H9 (cell line): Measurements from ENCODE around the gene MICU1. TPM values are rescaled to one million over a fixed set of nuclear protein-coding genes. Genes with fewer than 3 reads are reported as not detected.

Experiments used
- DNase-seq: peaks from one replicate; pipeline ENCODE4 v3.0.0-alpha.2; 2017
- H2AFZ ChIP-seq: one replicate; pipeline ENCODE4 v1.6.1; 2013; ENCODE audit warnings: mild to moderate bottlenecking, low read length, control low read depth, moderate library complexity
- H2AK5ac ChIP-seq: 2 replicates; pipeline ENCODE4 v1.6.1; 2013; ENCODE audit warnings: low read length, control low read depth, mixed read lengths; ENCODE audit not compliant: insufficient read length
- H2BK120ac ChIP-seq: one replicate; pipeline ENCODE4 v1.6.1; 2013; ENCODE audit warnings: low read depth, mild to moderate bottlenecking, low read length, control low read depth, inconsistent platforms; ENCODE audit not compliant: poor library complexity, severe bottlenecking
- H2BK12ac ChIP-seq: 2 replicates; pipeline ENCODE4 v1.6.1; 2013; ENCODE audit warnings: low read length, control low read depth, mixed read lengths, low read depth; ENCODE audit not compliant: insufficient read length
- H2BK15ac ChIP-seq: 2 replicates; pipeline ENCODE4 v1.6.1; 2013; ENCODE audit warnings: low read depth, low read length, control low read depth
- H2BK20ac ChIP-seq: one replicate; pipeline ENCODE4 v1.6.1; 2013; ENCODE audit warnings: low read depth, mild to moderate bottlenecking, low read length, control low read depth, inconsistent platforms; ENCODE audit not compliant: poor library complexity, severe bottlenecking
- H2BK5ac ChIP-seq: 2 replicates; pipeline ENCODE4 v1.6.1; 2013; ENCODE audit warnings: low read length, control low read depth, mixed read lengths; ENCODE audit not compliant: insufficient read length
- H3K14ac ChIP-seq: 2 replicates; pipeline ENCODE4 v1.6.1; 2013; ENCODE audit warnings: low read length, control low read depth; ENCODE audit not compliant: insufficient read depth
- H3K18ac ChIP-seq: 2 replicates; pipeline ENCODE4 v1.6.1; 2013; ENCODE audit warnings: low read depth, mild to moderate bottlenecking, mixed read lengths, low read length, control low read depth; ENCODE audit not compliant: insufficient read length
- H3K23ac ChIP-seq: 2 replicates; pipeline ENCODE4 v1.6.1; 2013; ENCODE audit warnings: low read length, control low read depth, mixed read lengths, low read depth; ENCODE audit not compliant: insufficient read length
- H3K23me2 ChIP-seq: 2 replicates; pipeline ENCODE4 v1.6.1; 2013; ENCODE audit warnings: low read depth, mild to moderate bottlenecking, mixed read lengths, low read length, control low read depth; ENCODE audit not compliant: insufficient read length, poor library complexity, severe bottlenecking
- H3K27ac ChIP-seq: 2 replicates; pipeline ENCODE4 v1.5.1; 2013; ENCODE audit warnings: low read length, control low read depth, mixed read lengths, low read depth; ENCODE audit not compliant: insufficient read length
- H3K27me3 ChIP-seq: 2 replicates; pipeline ENCODE4 v1.6.1; 2013; ENCODE audit warnings: low read length, control low read depth, inconsistent platforms; ENCODE audit not compliant: insufficient read depth
- H3K4ac ChIP-seq: 2 replicates; pipeline ENCODE4 v1.6.1; 2013; ENCODE audit warnings: low read depth, mild to moderate bottlenecking, control low read depth, inconsistent platforms, low read length, moderate library complexity
- H3K4me1 ChIP-seq: 2 replicates; pipeline ENCODE4 v1.6.1; 2013; ENCODE audit warnings: low read length, control low read depth, inconsistent platforms; ENCODE audit not compliant: insufficient read depth
- H3K4me2 ChIP-seq: 2 replicates; pipeline ENCODE4 v1.6.1; 2013; ENCODE audit warnings: low read length, control low read depth, mixed read lengths; ENCODE audit not compliant: insufficient read length, insufficient read depth
- H3K56ac ChIP-seq: 2 replicates; pipeline ENCODE4 v1.6.1; 2013; ENCODE audit warnings: low read depth, mild to moderate bottlenecking, mixed read lengths, low read length, control low read depth; ENCODE audit not compliant: insufficient read length
- H3K79me1 ChIP-seq: 2 replicates; pipeline ENCODE4 v1.6.1; 2013; ENCODE audit warnings: low read depth, mild to moderate bottlenecking, moderate library complexity, low read length, control low read depth, inconsistent platforms; ENCODE audit not compliant: insufficient read depth, poor library complexity, severe bottlenecking
- H3K79me2 ChIP-seq: 2 replicates; pipeline ENCODE4 v1.6.1; 2013; ENCODE audit warnings: low read length, control low read depth, inconsistent platforms; ENCODE audit not compliant: insufficient read depth
- H3K9ac ChIP-seq: 2 replicates; pipeline ENCODE4 v1.6.1; 2013; ENCODE audit warnings: low read length, control low read depth, mixed read lengths; ENCODE audit not compliant: insufficient read length; ENCODE audit errors: extremely low read depth
- H3K9me3 ChIP-seq: one replicate; pipeline ENCODE4 v1.6.1; 2013; ENCODE audit warnings: low read depth, low read length, inconsistent platforms; ENCODE audit not compliant: control insufficient read depth
- H3T11ph ChIP-seq: one replicate; pipeline ENCODE4 v1.6.1; 2013; ENCODE audit warnings: mild to moderate bottlenecking, low read length, control low read depth, inconsistent platforms
- H4K20me1 ChIP-seq: one replicate; pipeline ENCODE4 v1.6.1; 2013; ENCODE audit not compliant: control insufficient read depth, insufficient read length, insufficient read depth
- H4K5ac ChIP-seq: 2 replicates; pipeline ENCODE4 v1.6.1; 2013; ENCODE audit warnings: low read depth, mild to moderate bottlenecking, mixed read lengths, low read length, control low read depth; ENCODE audit not compliant: insufficient read length
- H4K8ac ChIP-seq: replicated peaks from 2 replicates; pipeline ENCODE4 v1.6.1; 2013; ENCODE audit warnings: low read length, control low read depth, mixed read lengths, low read depth; ENCODE audit not compliant: insufficient read length
- H4K91ac ChIP-seq: 2 replicates; pipeline ENCODE4 v1.6.1; 2013; ENCODE audit warnings: low read depth, mild to moderate bottlenecking, moderate library complexity, mixed read lengths, low read length, control low read depth; ENCODE audit not compliant: insufficient read length
- H3K27ac Mint-ChIP-seq, 3 experiments: 2 replicates in 2 of 3; 3 replicates in 1 of 3; pipeline ENCODE4 v1.8.0; 2020 to 2021; ENCODE audit warnings: mixed read lengths in 3 of 3, mild to moderate bottlenecking in 1 of 3, moderate library complexity in 1 of 3
- H3K27me3 Mint-ChIP-seq: 2 replicates; pipeline ENCODE4 v1.8.0; 2021; ENCODE audit warnings: low read depth, mild to moderate bottlenecking, moderate library complexity, mixed read lengths
- H3K36me3 Mint-ChIP-seq, 3 experiments: 2 replicates in 2 of 3; 3 replicates in 1 of 3; pipeline ENCODE4 v1.8.0; 2020 to 2021; ENCODE audit warnings: low read depth in 3 of 3, mixed read lengths in 3 of 3; ENCODE audit not compliant: insufficient read depth in 1 of 3
- H3K4me1 Mint-ChIP-seq, 2 experiments: 2 replicates each; pipeline ENCODE4 v1.8.0; 2020; ENCODE audit warnings: mixed read lengths in 2 of 2
- H3K4me3 Mint-ChIP-seq, 2 experiments: 2 replicates in 1 of 2; 3 replicates in 1 of 2; pipeline ENCODE4 v1.8.0; 2020 to 2021; ENCODE audit warnings: mild to moderate bottlenecking in 2 of 2, mixed read lengths in 2 of 2, moderate library complexity in 1 of 2
- H3K9me3 Mint-ChIP-seq, 2 experiments: 2 replicates in 1 of 2; 3 replicates in 1 of 2; pipeline ENCODE4 v1.8.0; 2020; ENCODE audit warnings: mild to moderate bottlenecking in 2 of 2, mixed read lengths in 2 of 2, moderate library complexity in 1 of 2
- WGBS: extraction: QIAGEN DNeasy Blood & Tissue Kit; methylation state at CpG from one replicate; pipeline ENCODE4 v1.1.7; 2013; ENCODE audit warnings: missing lambda C conversion rate, low lambda C conversion rate, mixed read lengths; ENCODE audit not compliant: insufficient read length; ENCODE audit errors: extremely low coverage; 5-methylcytosine and 5-hydroxymethylcytosine counted together
- total RNA-seq: library from RNA; stranded (reverse); gene quantifications from 2 replicates; pipeline ENCODE4 v1.2.1, GENCODE V29; 2021
- TF ChIP-seq, protein P1 (sequence below): fragments of 200-600 bp; sonication (generic); conservative IDR thresholded peaks from 3 replicates; pipeline ENCODE4 v1.8.0; 2021; ENCODE audit warnings: antibody characterized with exemption, mild to moderate bottlenecking

Gene MICU1
- total RNA-seq, 1 experiment from 2014 or later: 33.2 TPM

GRCh38 chr10:72340510-72341261 is 285.2 kb downstream of the MICU1 start:
- Histone ChIP-seq H3K27me3 (no peaks in the 10 kb centered on the region), H2BK15ac (no peak overlapping the region), H3T11ph (no peak overlapping the region), H3K14ac (no peak overlapping the region), H3K4ac (no peak overlapping the region), H2BK20ac (no peak overlapping the region), H3K9me3 (no peaks in the 10 kb centered on the region), H4K5ac (no peak overlapping the region), H2AFZ (no peak overlapping the region), H4K91ac (no peak overlapping the region), H2BK120ac (no peak overlapping the region), H3K79me2 (no peaks in the 10 kb centered on the region), H3K4me2 (no peak overlapping the region), H2BK5ac (no peak overlapping the region), H3K27ac (no peak overlapping the region), H3K18ac (no peak overlapping the region), H3K4me1 (no peaks in the 10 kb centered on the region), H2BK12ac (no peak overlapping the region), H4K20me1 (no peaks in the 10 kb centered on the region), H3K23ac (no peak overlapping the region), H4K8ac (no peak overlapping the region), H3K56ac (no peak overlapping the region), H2AK5ac (no peak overlapping the region), H3K79me1 (no peaks in the 10 kb centered on the region), H3K23me2 (no peaks in the 10 kb centered on the region), H3K9ac (no peak overlapping the region)
- WGBS: no CpG with 5 or more reads among the region's 28 CpGs
- no peaks in the 10 kb centered on the region for H3K9me3 Mint-ChIP-seq
- peaks cover 10 to 60% (median 24%) of the 10 kb centered on the region in 3 experiments for H3K36me3 Mint-ChIP-seq
- TF ChIP-seq, protein P1, sequence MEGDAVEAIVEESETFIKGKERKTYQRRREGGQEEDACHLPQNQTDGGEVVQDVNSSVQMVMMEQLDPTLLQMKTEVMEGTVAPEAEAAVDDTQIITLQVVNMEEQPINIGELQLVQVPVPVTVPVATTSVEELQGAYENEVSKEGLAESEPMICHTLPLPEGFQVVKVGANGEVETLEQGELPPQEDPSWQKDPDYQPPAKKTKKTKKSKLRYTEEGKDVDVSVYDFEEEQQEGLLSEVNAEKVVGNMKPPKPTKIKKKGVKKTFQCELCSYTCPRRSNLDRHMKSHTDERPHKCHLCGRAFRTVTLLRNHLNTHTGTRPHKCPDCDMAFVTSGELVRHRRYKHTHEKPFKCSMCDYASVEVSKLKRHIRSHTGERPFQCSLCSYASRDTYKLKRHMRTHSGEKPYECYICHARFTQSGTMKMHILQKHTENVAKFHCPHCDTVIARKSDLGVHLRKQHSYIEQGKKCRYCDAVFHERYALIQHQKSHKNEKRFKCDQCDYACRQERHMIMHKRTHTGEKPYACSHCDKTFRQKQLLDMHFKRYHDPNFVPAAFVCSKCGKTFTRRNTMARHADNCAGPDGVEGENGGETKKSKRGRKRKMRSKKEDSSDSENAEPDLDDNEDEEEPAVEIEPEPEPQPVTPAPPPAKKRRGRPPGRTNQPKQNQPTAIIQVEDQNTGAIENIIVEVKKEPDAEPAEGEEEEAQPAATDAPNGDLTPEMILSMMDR: peak; percentile 98
- H3K27ac Mint-ChIP-seq: peak overlapping the region in 1 of 3 experiments; percentile 80; a peak in 1 of 7 replicates
- DNase-seq: peak; percentile 83
- H3K4me3 Mint-ChIP-seq: no peak overlapping the region
- H3K4me1 Mint-ChIP-seq: no peaks in the 10 kb centered on the region
- no peaks in the 10 kb centered on the region for H3K27me3 Mint-ChIP-seq
